Progenitor cell of endocrine pancreas (in vitro differentiated cells): Measurements from ENCODE around the gene ADSS1. TPM values are rescaled to one million over a fixed set of nuclear protein-coding genes. Genes with fewer than 3 reads are reported as not detected.

Experiments
- DNase-seq: peaks from one replicate; pipeline ENCODE4 v3.0.0; 2021; ENCODE audit warnings: low spot score; ENCODE audit not compliant: unreplicated experiment
- H3K27ac Mint-ChIP-seq: 2 replicates; pipeline ENCODE4 v1.8.0; 2021; ENCODE audit warnings: mild to moderate bottlenecking, moderate library complexity, mixed read lengths
- H3K27me3 Mint-ChIP-seq: 2 replicates; pipeline ENCODE4 v1.8.0; 2021; ENCODE audit warnings: mixed read lengths
- H3K36me3 Mint-ChIP-seq: 2 replicates; pipeline ENCODE4 v1.8.0; 2022; ENCODE audit warnings: mixed read lengths; ENCODE audit not compliant: insufficient read depth
- H3K4me1 Mint-ChIP-seq: 2 replicates; pipeline ENCODE4 v1.8.0; 2021; ENCODE audit warnings: low read depth, mixed read lengths
- H3K4me3 Mint-ChIP-seq: 2 replicates; pipeline ENCODE4 v1.8.0; 2021; ENCODE audit warnings: low read depth, mild to moderate bottlenecking, moderate library complexity, mixed read lengths
- H3K9me3 Mint-ChIP-seq: 2 replicates; pipeline ENCODE4 v1.8.0; 2021; ENCODE audit warnings: low read depth, mixed read lengths
- total RNA-seq: library from RNA; stranded (reverse); gene quantifications from 2 replicates; pipeline ENCODE4 v1.2.1, GENCODE V29; 2021
- TF ChIP-seq, protein P1 (sequence below): fragments of 200-600 bp; sonication (generic); IDR thresholded peaks from one replicate; pipeline ENCODE4 v1.5.0; 2021; ENCODE audit warnings: antibody characterized with exemption, mild to moderate bottlenecking; ENCODE audit not compliant: unreplicated experiment

ADSS1 gene
- total RNA-seq, 1 donor from 2014 or later: 8.9 TPM

DNA sequence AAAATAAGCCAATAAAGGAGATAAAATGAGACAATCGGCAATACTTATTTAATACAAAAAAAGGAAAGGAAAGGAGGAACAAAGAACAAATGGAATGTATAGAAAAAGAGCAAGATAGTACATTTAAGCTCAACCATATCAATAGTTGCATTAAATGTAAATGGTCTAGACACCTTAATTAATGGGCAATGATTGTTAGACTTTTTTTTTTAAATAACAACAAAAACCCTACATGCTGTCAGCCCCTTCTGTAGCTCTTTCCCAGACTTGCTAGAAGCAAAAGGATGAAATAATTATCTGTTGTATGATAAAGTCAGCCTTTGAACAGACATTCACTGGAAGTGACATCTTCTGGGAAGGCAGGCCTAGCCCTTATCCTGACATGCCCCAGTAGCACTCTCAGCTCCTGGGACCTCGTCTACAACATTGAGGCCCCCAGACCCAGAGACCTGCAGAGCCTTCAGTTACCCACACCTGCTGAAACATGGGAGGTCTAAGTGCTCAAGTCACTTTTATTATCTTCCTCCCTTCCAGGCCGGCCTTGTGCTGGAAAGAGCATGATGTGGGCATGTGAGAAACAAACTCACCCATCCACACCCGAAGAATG lies 42.3 kb downstream of the ADSS1 start:
- Mint-ChIP-seq H3K9me3 (peaks cover 20% of the 10 kb centered on the region), H3K4me1 (peaks cover 21% of the 10 kb centered on the region), H3K4me3 (peak overlapping the region; percentile 61), H3K27ac (peak overlapping the region; percentile 99), H3K27me3 (no peaks in the 10 kb centered on the region), H3K36me3 (peaks cover 37% of the 10 kb centered on the region)
- DNase-seq: no peak
- TF ChIP-seq, protein P1, sequence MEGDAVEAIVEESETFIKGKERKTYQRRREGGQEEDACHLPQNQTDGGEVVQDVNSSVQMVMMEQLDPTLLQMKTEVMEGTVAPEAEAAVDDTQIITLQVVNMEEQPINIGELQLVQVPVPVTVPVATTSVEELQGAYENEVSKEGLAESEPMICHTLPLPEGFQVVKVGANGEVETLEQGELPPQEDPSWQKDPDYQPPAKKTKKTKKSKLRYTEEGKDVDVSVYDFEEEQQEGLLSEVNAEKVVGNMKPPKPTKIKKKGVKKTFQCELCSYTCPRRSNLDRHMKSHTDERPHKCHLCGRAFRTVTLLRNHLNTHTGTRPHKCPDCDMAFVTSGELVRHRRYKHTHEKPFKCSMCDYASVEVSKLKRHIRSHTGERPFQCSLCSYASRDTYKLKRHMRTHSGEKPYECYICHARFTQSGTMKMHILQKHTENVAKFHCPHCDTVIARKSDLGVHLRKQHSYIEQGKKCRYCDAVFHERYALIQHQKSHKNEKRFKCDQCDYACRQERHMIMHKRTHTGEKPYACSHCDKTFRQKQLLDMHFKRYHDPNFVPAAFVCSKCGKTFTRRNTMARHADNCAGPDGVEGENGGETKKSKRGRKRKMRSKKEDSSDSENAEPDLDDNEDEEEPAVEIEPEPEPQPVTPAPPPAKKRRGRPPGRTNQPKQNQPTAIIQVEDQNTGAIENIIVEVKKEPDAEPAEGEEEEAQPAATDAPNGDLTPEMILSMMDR: no peak

- peaks cover 21% of the 10 kb centered on the region for H3K4me1 Mint-ChIP-seq
- H3K27me3 Mint-ChIP-seq: no peaks in the 10 kb centered on the region
- TF ChIP-seq, protein P1: no peak
- peaks cover 20% of the 10 kb centered on the region for H3K9me3 Mint-ChIP-seq
- peaks cover 41% of the 10 kb centered on the region for H3K36me3 Mint-ChIP-seq
- peak overlapping the region; percentile 56 for H3K4me3 Mint-ChIP-seq
- peak; percentile 44 for DNase-seq
- peak overlapping the region; percentile 99 for H3K27ac Mint-ChIP-seq
Measured at GRCh38 chr14:104766863-104767633, 43.0 kb downstream of the ADSS1 start.

DNA sequence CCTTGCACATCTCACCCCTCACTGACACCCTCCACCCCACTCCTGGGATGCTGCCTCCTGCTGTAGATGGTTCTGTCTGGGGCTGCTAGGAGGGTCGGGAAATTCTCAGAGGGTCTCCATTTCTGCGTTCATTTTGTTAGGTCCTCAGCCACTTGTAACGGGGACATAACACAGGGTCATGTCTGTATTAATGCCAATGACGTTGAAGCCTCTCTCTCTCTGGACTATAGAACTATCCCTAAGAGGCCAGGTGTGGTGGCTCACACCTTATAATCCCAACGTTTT lies 43.5 kb downstream of the ADSS1 start:
- H3K27ac Mint-ChIP-seq: peak overlapping the region; percentile 99
- H3K27me3 Mint-ChIP-seq: no peaks in the 10 kb centered on the region
- peaks cover 16% of the 10 kb centered on the region for H3K9me3 Mint-ChIP-seq
- H3K4me3 Mint-ChIP-seq: peak overlapping the region; percentile 56
- H3K4me1 Mint-ChIP-seq: peaks cover 21% of the 10 kb centered on the region
- DNase-seq: no peak
- TF ChIP-seq, protein P1: no peak
- peaks cover 38% of the 10 kb centered on the region for H3K36me3 Mint-ChIP-seq

GRCh38 chr14:104768437-104769323 lies 44.7 kb downstream of the ADSS1 start:
- peak; percentile 95 for DNase-seq
- no peak overlapping the region for H3K4me3 Mint-ChIP-seq
- peaks cover 21% of the 10 kb centered on the region for H3K4me1 Mint-ChIP-seq
- H3K36me3 Mint-ChIP-seq: peaks cover 34% of the 10 kb centered on the region
- H3K27ac Mint-ChIP-seq: peak overlapping the region; percentile 99
- H3K9me3 Mint-ChIP-seq: peaks cover 16% of the 10 kb centered on the region
- TF ChIP-seq, protein P1: peak; percentile 98
- H3K27me3 Mint-ChIP-seq: no peaks in the 10 kb centered on the region
